Subcutaneous abdominal adipose tissue (tissue), 5 donors: Measurements from ENCODE around the gene KLHL5.

Experiments used
- H3K27ac ChIP-seq: one replicate; pipeline ENCODE4 v1.7.0; 2013; ENCODE audit warnings: low read depth, mild to moderate bottlenecking, inconsistent platforms, low read length, moderate library complexity
- H3K27me3 ChIP-seq, 5 donors: one replicate each; pipeline ENCODE4 v1.7.0; 2013; ENCODE audit warnings: low read length in 5 of 5, inconsistent platforms in 1 of 5; ENCODE audit not compliant: control insufficient read depth in 5 of 5, insufficient read depth in 4 of 5
- H3K36me3 ChIP-seq, 5 donors: one replicate each; pipeline ENCODE4 v1.7.0; 2013; ENCODE audit warnings: low read length in 5 of 5; ENCODE audit not compliant: control insufficient read depth in 5 of 5, insufficient read depth in 5 of 5
- H3K4me1 ChIP-seq, 5 donors: one replicate each; pipeline ENCODE4 v1.7.0; 2013; ENCODE audit warnings: low read length in 5 of 5, mild to moderate bottlenecking in 3 of 5, moderate library complexity in 1 of 5; ENCODE audit not compliant: control insufficient read depth in 5 of 5, insufficient read depth in 5 of 5
- H3K4me3 ChIP-seq, 5 donors: one replicate each; pipeline ENCODE4 v1.7.0; 2013; ENCODE audit warnings: low read length in 5 of 5, low read depth in 1 of 5
- H3K9ac ChIP-seq, 5 donors: one replicate each; pipeline ENCODE4 v1.7.0; 2013; ENCODE audit warnings: low read length in 5 of 5, mild to moderate bottlenecking in 4 of 5, moderate library complexity in 3 of 5
- H3K9me3 ChIP-seq, 5 donors: one replicate each; pipeline ENCODE4 v1.7.0; 2013; ENCODE audit warnings: low read length in 5 of 5; ENCODE audit not compliant: control insufficient read depth in 5 of 5
- donor health status: healthy.
- donor health status: healthy.
- donor health status: healthy.
- donor health status: healthy.
- donor health status: healthy.

Gene KLHL5

GRCh38 chr4:39154009-39154408, 92.0 kb downstream of the KLHL5 start:
- H3K9ac ChIP-seq: no peak overlapping the region
- H3K4me1 ChIP-seq: peaks cover 0 to 2% (median 0%) of the 10 kb centered on the region in 5 donors
- H3K27ac ChIP-seq: no peak overlapping the region
- H3K36me3 ChIP-seq: no peaks in the 10 kb centered on the region
- no peaks in the 10 kb centered on the region for H3K9me3 ChIP-seq
- no peak overlapping the region for H3K4me3 ChIP-seq
- H3K27me3 ChIP-seq: no peaks in the 10 kb centered on the region

GRCh38 chr4:39157520-39157919, 95.5 kb downstream of the KLHL5 start:
- Histone ChIP-seq H3K27ac (no peak overlapping the region), H3K27me3 (no peaks in the 10 kb centered on the region), H3K9me3 (no peaks in the 10 kb centered on the region), H3K9ac (no peak overlapping the region), H3K4me3 (no peak overlapping the region), H3K4me1 (no peaks in the 10 kb centered on the region), H3K36me3 (no peaks in the 10 kb centered on the region)

DNA sequence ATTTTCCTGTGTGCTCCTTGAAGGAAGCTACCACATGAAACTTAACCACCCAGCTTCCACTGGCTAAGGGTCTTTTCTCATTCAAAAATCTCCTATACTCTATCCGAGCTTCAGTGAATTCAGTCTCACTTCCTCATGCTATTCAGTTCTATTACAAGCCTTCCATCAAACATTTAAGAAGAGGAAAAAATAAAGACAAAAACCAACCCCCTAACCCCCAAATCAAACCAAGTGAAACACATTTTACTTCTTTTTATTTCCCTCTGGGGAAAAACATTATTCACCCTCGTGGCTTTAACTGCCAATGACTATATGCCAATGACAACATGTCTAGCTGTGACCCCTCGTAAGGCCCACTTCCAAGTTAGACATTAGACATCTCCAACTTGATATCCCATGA, 104.1 kb downstream of the KLHL5 start:
- H3K27me3 ChIP-seq: no peaks in the 10 kb centered on the region
- H3K36me3 ChIP-seq: no peaks in the 10 kb centered on the region
- H3K9ac ChIP-seq: no peak overlapping the region
- H3K9me3 ChIP-seq: peaks cover 0 to 5% (median 3%) of the 10 kb centered on the region in 5 donors
- H3K4me1 ChIP-seq: peaks cover 0 to 9% (median 0%) of the 10 kb centered on the region in 5 donors
- no peak overlapping the region for H3K4me3 ChIP-seq
- H3K27ac ChIP-seq: no peak overlapping the region

DNA sequence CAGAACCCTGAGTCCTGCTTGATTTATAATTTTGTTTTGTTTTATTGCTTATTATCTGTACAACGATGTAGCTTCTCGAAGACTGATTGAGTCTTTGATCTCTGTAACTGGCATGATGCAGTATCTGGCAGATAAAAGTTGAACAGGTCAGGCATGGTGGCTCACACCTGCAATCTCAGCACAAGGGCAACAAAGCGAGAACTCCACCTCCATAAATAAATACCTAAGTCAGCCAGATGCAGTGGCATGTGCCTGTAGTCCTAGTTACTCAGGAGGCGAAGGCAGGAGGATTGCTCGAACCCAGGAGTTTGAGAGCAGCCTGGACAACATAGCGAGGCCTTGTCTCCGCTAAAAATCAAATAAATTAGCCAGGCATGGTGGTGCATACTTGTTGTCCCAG, 104.6 kb downstream of the KLHL5 start:
- peaks cover 0 to 9% (median 0%) of the 10 kb centered on the region in 5 donors for H3K4me1 ChIP-seq
- peaks cover 0 to 5% (median 3%) of the 10 kb centered on the region in 5 donors for H3K9me3 ChIP-seq
- no peaks in the 10 kb centered on the region for H3K27me3 ChIP-seq
- H3K27ac ChIP-seq: no peak overlapping the region
- no peak overlapping the region for H3K4me3 ChIP-seq
- no peaks in the 10 kb centered on the region for H3K36me3 ChIP-seq
- H3K9ac ChIP-seq: no peak overlapping the region

GRCh38 chr4:39169426-39169825, 107.4 kb downstream of the KLHL5 start:
- Histone ChIP-seq H3K4me3 (no peak overlapping the region), H3K27me3 (no peaks in the 10 kb centered on the region), H3K36me3 (no peaks in the 10 kb centered on the region), H3K9ac (no peak overlapping the region), H3K27ac (no peak overlapping the region), H3K9me3 (peaks cover 0 to 5% (median 3%) of the 10 kb centered on the region in 5 donors), H3K4me1 (peaks cover 0 to 9% (median 0%) of the 10 kb centered on the region in 5 donors)

GRCh38 chr4:39170301-39170700, 108.3 kb downstream of the KLHL5 start:
- Histone ChIP-seq H3K4me3 (no peak overlapping the region), H3K9ac (no peak overlapping the region), H3K36me3 (no peaks in the 10 kb centered on the region), H3K27me3 (no peaks in the 10 kb centered on the region), H3K27ac (no peak overlapping the region), H3K9me3 (peaks cover 0 to 5% (median 3%) of the 10 kb centered on the region in 5 donors), H3K4me1 (peaks cover 0 to 9% (median 0%) of the 10 kb centered on the region in 5 donors)
